Inferior parietal cortex (tissue), 1 donor: ENCODE results near the gene APOBEC3G.

Experiments used
- DNase-seq: peaks from one replicate; pipeline ENCODE4 v3.0.0-alpha.2; 2016; ENCODE audit errors: extremely low spot score

APOBEC3G gene

DNA sequence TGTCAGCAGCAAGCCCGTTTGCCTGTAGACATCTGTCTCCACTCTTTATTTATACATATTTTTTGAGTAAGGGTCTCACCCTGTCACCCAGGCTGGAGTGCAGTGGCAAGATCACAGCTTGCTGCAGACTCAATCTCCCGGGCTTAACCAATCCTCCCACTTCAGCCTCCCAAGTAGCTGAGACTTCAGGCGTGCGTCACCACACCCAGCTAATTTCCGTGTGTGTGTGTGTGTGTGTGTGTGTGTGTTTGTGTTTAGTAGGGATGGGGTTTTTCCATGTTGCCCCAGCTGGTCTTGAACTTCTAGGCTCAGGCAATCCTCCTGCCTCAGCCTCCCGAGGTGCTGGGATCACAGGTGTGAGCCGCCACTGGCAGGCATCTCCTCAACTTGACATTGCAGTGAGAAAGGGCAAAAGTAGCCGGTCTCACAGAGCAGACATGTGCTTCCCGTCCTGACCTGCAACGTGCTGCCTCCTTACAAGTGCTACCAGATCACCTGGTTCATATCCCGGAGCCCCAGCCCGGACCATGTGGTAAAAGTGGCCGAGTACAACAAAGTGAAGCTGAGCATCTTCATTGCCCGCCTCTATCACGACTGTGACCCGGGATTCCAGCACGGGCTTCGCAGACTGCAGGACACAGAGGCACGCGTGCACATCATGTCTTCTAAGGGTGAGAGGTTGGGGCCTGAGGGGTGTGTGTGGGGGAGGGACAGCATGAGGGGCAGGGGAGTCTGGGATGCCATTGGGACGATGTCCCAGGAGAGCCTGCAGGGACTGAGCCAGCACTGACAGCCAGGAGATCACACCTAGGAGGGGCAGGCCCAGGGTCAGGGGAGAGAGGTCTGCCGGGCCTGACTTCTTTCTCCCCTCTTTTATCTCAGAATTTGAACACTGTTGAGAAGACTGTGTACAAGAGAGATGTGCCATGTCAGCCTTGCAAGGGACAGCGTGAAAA lies 14.3 kb downstream of the APOBEC3G start:
- no peak for DNase-seq

DNA sequence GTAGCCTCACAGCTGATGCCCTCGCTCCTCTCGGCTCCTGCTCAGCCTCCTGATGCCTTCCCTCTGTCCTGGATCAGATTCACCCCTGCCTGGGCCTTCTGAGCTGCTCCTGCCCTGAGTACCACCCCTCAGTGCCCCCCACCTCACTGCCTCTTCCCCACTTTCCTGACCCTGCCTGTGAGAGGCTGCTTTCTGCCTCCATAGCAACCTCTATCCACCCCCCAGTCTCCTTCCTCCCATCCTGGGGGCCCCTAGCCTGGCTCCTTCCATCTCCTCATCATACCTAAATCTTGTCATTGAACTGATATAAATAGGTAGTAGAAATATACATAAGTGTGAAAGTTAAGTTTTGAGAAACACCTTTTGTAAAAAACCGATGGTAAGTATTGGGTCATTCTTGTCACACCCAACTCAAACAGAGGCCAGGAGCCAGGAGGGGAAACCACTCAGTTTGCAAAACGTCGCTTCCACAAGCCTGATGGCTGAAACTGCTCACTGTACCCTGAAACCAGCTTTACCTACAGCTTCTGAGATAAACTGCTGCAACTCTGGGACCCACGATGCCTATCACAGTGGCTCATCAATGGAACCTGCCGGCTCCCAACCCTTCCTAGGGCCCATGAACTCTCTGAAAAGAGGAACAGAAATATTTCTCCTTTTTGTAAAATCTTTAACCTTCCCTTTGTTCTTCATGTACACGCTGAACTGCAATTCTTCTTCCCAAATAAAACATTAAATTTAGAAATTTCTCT lies 15.2 kb downstream of the APOBEC3G start:
- DNase-seq: no peak

DNA sequence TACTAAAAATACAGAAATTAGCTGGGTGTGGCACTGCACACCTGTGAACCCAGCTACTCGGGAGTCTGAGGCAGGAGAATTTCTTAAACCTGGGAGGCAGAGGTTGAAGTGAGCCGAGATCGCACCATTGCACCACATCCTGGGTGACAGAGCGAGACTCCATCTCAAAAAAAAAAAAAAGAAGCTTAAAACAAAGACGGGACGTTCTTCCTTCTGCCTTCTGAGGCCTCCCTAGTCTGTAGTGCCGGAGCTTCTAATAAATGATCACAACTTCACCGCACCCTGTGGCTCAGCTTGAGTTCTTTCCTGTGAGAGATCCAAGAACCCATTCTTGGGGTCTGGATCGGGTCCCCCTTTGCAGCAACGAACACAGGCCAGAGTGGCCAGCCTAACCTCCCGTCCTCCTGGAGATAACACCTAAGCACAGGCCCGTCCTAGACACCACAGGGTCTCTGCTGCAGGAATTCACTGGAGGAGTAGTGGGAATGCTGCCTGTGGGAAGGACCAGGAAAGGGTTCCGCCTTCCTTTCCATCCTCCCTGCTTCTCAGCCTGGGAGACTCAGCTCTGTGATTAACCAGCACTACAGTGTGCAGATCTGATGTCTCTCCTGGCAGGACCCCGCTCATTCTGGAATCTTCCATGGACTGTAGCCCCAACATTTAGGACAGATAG lies 17.8 kb downstream of the APOBEC3G start:
- DNase-seq: no peak

DNA sequence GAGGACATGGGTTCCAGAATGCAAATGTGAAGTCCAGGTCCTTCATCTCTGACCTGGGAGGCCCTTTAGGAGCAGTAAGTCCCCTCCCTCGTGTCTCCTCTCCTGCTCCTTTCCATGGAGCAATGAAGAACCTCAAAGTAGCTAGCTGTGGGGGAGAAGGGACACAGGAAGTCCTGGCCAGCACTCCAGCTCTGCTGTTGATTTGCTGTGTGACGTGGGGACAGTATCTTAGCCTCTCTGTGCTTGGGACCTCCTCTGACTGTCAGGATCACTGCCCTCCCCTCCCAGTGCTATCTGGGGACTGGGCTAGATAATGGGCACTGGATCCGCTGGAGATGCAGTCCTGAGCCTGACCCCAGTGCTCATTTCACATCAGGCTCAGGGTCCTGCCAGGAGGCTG lies 18.9 kb downstream of the APOBEC3G start:
- no peak for DNase-seq

DNA sequence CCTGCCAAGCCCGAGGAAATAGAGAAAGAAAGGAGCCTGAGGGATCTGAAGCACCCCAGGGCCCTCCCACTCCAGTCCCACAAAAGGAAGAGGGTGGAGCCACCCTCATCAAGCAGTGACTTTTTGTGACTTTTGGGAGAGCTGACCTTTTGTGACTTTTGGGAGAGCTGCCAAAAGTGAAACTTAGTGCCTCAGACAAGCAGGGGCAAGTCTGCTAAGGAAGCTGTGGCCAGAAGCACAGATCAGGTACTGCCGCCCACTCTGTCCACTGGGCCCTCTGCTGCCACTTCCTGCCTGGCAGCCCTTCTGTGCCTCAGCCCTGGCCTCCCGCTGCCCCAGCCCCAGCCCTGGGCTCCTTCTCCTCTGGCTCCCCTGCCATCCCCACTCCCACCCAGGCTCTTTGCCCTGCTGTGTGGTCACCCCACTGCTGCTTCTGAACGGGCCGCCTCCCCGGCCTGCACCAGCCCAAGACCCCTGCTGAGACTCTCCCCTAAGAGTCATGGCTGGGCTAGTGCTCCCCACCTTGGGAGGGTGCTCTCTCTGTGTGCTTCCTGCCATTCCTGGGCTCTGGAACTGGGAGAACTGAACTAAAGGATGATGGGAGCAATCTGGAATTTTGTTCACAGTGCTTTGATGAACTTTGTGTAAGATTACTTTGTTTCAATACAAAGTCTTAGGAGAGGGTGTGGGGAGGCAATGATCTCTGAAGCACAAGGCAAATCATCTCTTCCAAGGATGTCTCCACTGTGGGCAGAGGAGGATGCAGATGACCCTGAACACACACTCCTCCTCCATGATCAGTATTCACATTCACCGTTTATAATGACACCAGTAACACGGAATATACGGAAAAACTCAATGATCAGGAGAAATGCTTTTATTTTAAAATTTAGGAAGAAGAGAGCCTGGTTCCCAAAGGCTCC lies 20.3 kb downstream of the APOBEC3G start, which contains the start of gene APOBEC3H:
Gene APOBEC3H, plus strand, starts transcription at position 147 of the 923 bp plus-strand sequence. CDS start 3,035 bp downstream, outside the sequence.
- DNase-seq: peak; percentile 14

DNA sequence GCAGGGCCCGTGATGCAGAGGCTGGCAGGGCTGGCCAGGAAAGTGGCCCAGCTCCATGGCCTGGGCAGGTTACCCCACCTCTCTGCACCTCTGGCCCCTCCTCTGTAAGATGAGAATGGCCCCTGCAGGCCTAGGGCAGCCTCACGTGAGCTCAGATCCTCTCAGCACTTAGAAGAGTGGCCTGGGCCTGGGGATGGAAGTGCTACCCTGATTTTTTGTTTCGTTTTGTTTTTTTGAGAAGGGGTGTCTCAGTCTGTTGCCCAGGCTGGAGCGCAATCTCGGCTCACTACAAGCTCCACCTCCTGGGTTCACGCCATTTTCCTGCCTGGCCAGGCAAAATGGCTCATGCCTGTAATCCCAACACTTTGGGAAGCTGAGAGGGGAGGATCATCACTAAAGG lies 21.0 kb downstream of the APOBEC3G start:
- no peak for DNase-seq

DNA sequence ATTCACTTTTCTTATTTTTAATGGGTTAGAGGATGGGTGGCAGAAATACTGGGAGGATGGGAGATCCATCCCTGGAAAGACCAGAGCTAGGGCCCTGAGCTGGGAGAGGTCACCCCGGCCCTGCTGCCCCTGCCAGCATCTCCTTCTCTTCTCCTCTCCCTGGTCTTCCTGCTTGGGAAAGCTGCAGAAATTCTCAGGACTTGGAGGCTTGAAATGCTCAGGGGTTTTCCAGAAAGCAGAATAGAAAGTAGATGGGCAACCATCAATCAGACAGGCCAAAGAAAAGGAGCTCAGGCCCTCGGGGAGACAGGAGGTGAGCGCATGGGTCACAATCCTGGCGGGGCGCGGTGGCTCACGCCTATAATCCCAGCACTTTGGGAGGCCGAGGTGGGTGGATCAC lies 21.5 kb downstream of the APOBEC3G start:
- no peak for DNase-seq

DNA sequence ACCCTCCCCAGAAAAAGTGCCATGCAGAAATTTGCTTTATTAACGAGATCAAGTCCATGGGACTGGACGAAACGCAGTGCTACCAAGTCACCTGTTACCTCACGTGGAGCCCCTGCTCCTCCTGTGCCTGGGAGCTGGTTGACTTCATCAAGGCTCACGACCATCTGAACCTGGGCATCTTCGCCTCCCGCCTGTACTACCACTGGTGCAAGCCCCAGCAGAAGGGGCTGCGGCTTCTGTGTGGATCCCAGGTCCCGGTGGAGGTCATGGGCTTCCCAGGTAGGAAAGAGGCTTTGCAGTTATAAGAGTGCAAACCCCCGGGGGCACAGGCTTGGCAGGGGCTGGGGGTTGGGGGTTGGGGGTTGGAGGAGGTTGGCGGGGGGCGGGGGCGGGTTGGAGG lies 24.2 kb downstream of the APOBEC3G start:
- DNase-seq: no peak

DNA sequence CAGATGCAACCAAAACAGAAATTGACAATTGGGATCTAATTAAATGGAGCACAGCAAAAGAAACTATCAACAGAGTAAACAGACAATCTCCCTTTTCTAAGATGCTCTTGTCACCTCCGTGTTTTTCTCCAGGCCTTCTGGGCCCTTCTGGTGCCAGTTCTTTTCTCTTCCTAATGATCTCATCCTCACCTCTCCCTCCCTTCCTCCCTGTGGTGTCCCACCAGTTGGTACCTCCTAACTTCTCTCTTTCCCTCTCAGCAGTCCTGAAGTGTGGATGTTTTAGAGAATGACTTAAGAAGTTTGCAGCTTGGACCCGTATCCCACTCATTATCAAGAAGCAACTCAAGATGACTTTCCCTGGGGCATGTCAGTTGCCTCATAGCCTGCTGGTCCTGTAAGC lies 26.4 kb downstream of the APOBEC3G start:
- DNase-seq: no peak

DNA sequence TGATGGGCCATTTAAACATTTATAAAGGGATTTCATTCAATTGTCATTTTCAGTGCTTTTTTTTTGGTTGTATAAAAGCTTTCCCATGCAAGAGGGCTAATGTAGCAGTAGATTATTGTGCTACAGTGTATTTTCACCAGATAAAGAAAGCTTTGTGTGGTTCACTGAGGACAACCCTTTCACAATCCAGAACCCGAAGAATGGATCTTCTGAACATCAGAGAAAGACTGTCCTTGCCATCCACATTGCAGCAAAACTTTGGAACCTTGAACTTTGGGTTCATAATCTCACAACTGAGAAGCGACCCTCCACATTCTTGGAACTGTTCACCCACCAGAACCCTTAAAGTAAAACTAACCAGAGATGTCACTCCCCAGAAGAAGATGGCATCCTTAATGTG lies 29.3 kb downstream of the APOBEC3G start:
- peak; percentile 5 for DNase-seq

DNA sequence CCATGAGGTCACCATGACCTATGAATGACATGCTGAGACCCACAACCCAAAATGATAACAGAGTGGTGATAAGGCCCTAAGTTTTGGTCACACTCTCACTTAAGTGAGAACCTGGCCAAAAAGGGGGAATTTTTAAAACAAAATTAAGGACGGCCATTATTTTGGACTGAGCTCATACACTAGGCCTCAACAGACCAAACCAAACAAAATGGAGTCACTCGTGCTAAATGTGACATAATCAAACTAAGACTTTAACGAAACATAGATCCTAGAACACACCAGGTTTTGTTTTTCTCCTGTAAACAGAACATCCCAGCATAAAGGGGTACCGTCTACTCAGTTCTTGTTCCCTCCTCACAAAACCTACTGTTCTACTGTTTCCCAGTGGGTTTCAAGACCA lies 31.4 kb downstream of the APOBEC3G start:
- no peak for DNase-seq

DNA sequence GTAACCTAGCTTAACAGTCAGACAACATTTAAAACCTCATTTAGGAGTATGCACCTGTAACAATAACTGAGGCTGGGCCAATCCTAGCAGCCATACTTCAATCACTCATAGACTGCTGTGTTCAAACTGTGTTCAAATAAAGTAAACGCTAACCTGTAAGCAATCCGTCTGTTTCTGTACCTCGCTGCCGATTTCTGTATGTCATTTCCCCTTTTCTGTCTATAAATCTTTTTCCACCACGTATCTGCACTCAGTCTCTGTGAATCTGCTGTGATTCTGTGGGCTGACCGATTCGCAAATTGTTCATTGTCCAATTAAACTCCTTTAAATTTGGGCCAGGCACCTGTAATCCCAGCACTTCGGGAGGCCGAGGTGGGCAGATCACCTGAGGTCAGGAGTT lies 32.3 kb downstream of the APOBEC3G start:
- no peak for DNase-seq

DNA sequence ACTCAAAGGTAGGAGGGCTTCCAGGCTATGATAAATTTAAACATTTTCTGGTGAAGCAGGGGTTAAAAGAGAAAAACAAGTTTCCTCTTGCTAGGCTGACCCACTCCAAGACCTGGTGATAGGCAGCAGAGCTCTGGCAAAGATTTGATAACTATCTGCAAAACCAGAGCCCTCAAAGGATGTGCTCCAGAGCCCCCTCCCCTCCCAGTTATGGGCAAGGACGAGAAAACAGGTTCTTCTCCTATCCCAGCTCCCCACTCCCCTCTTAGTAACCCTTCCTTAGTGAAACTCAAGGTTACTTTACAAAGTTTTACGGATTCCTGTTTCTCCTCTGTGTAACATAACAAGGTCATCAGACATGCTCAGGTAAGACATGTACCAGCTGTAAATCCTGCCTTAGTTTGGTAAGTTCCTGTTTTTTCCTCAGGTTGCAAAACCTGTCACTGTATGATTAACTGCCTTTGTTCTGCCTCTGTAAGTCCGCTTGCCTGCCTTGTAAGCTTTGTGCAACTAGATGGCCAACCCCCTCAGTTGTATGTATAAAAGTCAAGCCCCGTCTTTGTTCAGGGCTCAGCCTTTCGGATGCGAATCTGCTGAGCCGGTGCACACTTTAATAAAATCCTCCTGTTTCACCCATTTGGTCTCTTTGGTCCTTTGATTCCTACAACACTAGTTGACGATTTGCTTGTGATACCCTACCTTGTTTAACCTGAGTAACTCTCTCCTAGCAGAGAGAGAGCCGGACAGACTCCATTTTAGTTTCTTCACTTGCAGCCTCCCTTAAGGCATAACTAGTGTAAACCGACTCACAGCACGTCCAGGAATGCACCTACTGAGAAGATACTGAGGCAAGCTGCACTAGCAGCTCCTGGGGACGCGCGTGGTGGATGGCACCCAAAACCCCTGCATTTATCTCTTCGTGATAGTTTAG lies 33.8 kb downstream of the APOBEC3G start:
- DNase-seq: no peak

DNA sequence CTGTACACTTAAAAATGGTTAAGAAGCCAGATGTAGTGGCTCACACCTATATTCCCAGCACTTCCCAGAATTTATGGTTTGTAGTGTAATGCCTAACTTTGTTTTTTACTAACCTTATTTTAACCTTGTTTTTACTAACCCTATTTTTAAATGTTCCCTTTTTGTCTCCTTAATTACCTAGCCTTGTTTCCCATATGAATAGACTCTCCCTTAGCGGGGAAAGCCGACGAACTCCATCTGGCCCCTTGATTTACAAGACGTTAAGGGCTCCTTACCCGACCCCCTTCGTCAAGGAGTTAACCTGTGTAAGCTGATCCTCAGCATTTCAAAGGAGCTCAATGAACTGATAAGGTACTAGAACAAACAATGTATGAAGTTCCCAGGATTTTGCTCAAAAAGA lies 37.0 kb downstream of the APOBEC3G start:
- DNase-seq: no peak

DNA sequence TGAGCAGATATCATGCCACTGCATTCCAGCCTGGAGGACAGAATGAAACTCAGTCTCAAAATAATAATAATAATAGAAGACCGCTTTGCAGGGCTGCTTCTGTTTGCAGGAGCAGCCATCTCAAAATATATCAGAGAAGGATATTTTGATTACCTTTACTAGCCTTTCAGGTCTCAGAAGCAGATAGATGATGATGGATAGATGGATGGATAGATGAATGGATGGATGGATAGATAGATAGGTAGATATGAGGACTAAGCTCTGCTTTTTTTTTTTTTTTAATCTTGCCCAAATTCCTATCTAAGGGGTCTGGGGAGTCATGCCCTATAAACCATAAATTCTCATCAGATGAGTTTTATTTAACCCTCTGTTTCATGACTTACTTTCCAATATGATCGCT lies 38.5 kb downstream of the APOBEC3G start:
- DNase-seq: no peak

DNA sequence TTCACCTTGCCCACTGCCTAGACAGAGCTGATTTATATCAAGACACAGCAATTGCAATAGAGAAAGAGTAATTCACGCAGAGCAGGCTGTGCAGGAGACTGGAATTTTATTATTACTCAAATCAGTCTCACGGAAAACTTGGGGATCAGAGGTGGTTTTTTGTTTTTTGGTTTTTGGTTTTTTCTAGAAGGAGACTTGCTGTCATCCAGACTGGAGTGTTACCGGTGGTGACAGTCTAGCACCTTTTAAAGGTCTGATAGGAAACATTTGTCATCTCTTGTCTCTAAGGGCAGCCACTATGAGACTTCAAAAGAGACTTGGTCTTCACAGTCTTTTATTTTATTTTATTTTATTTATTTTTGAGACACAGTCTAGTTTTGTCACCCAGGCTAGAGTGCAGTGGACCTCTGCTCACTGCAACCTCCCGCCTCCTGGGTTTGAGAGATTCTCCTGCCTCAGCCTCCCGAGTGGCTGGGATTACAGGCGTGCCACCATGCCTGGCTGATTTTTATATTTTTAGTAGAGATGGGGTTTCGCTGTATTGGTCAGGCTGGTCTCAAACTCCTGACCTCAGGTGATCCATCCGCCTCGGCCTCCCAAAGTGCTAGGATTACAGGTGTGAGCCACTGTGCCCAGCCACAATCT lies 39.0 kb downstream of the APOBEC3G start:
- DNase-seq: no peak

DNA sequence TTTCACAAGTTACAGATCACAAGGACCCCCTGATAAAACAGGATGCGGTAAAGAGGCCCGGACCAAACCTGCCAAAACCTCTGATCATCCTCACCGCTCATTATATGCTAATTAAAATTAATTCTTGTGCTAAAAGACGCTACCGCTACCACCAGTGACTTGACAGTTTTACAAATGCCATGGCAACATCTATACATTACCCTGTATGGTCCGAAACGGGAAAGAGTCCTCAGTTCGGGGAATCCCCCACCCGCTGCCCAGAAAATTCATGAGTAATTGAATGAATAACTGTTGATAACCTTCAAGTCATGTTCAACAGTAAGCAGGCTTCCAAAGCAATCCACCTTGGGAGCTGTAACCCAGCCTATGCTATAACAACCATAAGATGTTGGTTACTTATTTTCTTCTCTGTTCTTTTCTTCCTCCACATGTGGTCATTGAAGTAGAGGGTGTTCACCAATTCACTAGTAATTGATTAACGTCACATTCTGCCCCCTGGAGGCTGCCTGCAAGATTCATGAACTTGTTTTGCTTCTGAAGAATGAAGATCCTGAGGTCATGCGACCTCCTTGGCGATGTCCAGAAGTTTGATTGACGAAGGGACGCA lies 40.6 kb downstream of the APOBEC3G start:
- no peak for DNase-seq

DNA sequence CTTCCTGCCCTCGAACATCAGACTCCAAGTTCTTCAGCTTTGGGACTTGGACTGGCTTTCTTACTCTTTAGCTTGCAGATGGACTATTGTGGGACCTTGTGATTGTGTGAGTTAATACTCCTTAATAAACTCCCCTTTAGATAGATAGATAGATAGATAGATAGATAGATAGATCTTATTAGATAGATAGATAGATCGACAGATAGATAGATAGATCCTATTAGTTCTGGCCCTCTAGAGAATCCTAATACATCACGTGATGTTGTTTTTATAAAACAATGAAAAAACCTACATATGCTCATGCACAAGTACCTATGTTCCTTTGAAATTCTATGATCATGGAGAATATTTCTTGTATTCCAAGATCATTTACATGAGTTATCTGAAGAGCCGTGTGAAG lies 43.9 kb downstream of the APOBEC3G start:
- DNase-seq: no peak
